Ovary (tissue), 3 donors: ENCODE data around the gene CRYBB2.

Experiments used
- EP300 ChIP-seq: sonication (generic); formaldehyde crosslinking; IDR thresholded peaks from one replicate; pipeline ENCODE4 v1.6.1; 2017; ENCODE audit warnings: antibody characterized with exemption
- TF ChIP-seq, protein P1 (sequence below), 3 donors: fragments of 450-650 bp in 2 of 3; fragments of 200-600 bp in 1 of 3; IDR thresholded peaks; one replicate each; pipeline versions ENCODE4 v1.5.1 to v1.8.0; 2016 to 2022; ENCODE audit warnings: antibody characterized with exemption in 3 of 3, mild to moderate bottlenecking in 1 of 3
- donor health status: DM: no; HTN: no; CAD: no.

DNA sequence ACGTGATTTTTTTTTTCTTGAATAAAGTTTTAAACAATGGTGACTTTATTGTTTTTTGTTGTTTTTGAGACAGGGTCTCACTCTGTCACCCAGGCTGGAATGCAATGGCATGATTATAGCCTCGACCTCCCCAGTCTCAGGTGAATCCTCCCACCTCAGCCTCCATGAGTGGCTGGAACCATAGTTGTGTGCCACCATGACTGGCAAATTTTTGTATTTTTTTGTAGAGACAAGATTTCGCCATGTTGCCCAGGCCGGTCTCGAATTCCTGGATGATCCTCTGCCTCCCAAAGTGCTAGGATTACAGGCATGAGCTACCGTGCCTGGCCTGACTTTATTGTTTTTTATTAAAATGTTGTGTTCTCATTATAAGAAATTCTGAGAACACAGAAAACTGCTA, 32.0 kb upstream of the CRYBB2 start:
- TF ChIP-seq, protein P1, sequence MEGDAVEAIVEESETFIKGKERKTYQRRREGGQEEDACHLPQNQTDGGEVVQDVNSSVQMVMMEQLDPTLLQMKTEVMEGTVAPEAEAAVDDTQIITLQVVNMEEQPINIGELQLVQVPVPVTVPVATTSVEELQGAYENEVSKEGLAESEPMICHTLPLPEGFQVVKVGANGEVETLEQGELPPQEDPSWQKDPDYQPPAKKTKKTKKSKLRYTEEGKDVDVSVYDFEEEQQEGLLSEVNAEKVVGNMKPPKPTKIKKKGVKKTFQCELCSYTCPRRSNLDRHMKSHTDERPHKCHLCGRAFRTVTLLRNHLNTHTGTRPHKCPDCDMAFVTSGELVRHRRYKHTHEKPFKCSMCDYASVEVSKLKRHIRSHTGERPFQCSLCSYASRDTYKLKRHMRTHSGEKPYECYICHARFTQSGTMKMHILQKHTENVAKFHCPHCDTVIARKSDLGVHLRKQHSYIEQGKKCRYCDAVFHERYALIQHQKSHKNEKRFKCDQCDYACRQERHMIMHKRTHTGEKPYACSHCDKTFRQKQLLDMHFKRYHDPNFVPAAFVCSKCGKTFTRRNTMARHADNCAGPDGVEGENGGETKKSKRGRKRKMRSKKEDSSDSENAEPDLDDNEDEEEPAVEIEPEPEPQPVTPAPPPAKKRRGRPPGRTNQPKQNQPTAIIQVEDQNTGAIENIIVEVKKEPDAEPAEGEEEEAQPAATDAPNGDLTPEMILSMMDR (IDR thresholded peaks at IDR 0.05): no peak
- no peak for TF ChIP-seq EP300
